Raji (cell line): Measurements from ENCODE around the gene CD164.

ENCODE experiments used
- POLR2A ChIP-seq: IDR thresholded peaks from 2 replicates; pipeline ENCODE4 v1.6.1; 2011; ENCODE audit warnings: low read depth, low read length, control low read depth; ENCODE audit not compliant: insufficient read depth

CD164 gene

GRCh38 chr6:109383438-109383940, 1.2 kb upstream of the CD164 start:
- TF ChIP-seq POLR2A: no peak

GRCh38 chr6:109382576-109383437, 540 bp upstream of the CD164 start:
- TF ChIP-seq POLR2A: no peak; the same call in 1 of the 2 replicates

- no peak for TF ChIP-seq POLR2A
These were observed 1.1 kb downstream of the CD164 start for GRCh38 chr6:109381061-109381746.

GRCh38 chr6:109379711-109380110, 2.6 kb downstream of the CD164 start:
- TF ChIP-seq POLR2A: no peak

- no peak for TF ChIP-seq POLR2A
These were observed 4.5 kb downstream of the CD164 start for GRCh38 chr6:109377717-109378116.

- TF ChIP-seq POLR2A: no peak
These were observed 7.9 kb downstream of the CD164 start for GRCh38 chr6:109374326-109374892.

- no peak for TF ChIP-seq POLR2A
These were observed 8.5 kb downstream of the CD164 start for GRCh38 chr6:109373762-109374161.

GRCh38 chr6:109373331-109373730, 8.9 kb downstream of the CD164 start:
- TF ChIP-seq POLR2A: no peak

GRCh38 chr6:109372130-109372529, 10.1 kb downstream of the CD164 start:
- TF ChIP-seq POLR2A: no peak

- no peak for TF ChIP-seq POLR2A
These were observed 11.5 kb downstream of the CD164 start for GRCh38 chr6:109370792-109371191.

GRCh38 chr6:109370336-109370735, 11.9 kb downstream of the CD164 start:
- no peak for TF ChIP-seq POLR2A

- TF ChIP-seq POLR2A: no peak
These were observed 12.5 kb downstream of the CD164 start for GRCh38 chr6:109369728-109370127.

GRCh38 chr6:109363753-109364152, 18.5 kb downstream of the CD164 start:
- TF ChIP-seq POLR2A: no peak

- TF ChIP-seq POLR2A: no peak
These were observed 20.0 kb downstream of the CD164 start for GRCh38 chr6:109362102-109362884.

GRCh38 chr6:109360791-109361190, 21.5 kb downstream of the CD164 start:
- no peak for TF ChIP-seq POLR2A
